ENCODE results near the gene DMRTB1.

- TF ChIP-seq POLR2AphosphoS5 (IDR thresholded peaks at IDR 0.05) (no peak), CTCF (IDR thresholded peaks at IDR 0.05) (peak in 1 of 6 experiments; percentile 12), POLR2A (IDR thresholded peaks at IDR 0.05) (no peak)
Observed at GRCh38 chr1:53450225-53450624, 9.0 kb upstream of the DMRTB1 start.

All from upper lobe of left lung (tissue), 4 donors.